Measurements from ENCODE around the gene RPL4. TPM values are rescaled to one million over a fixed set of nuclear protein-coding genes. Genes with fewer than 3 reads are reported as not detected.

RPL4 gene
- total and polyA plus RNA-seq, 9 of the 15 experiments (the other 6 are each of a cell fraction or from before 2014, with no cell fraction given) = 2,055 to 7,760 (median 5,069) TPM

GRCh38 chr15:66497502-66498455 is 6.9 kb downstream of the RPL4 start, which contains the start of gene SNAPC5 (continued):
- TF ChIP-seq ATF2 (CRISPR knock-in tag; IDR thresholded peaks at IDR 0.05) (no peak), MCM7 (IDR thresholded peaks at IDR 0.05) (no peak), BRF1 (IDR thresholded peaks at IDR 0.05; ENCODE audit: borderline replicate concordance, extremely low read depth, insufficient read length) (no peak), REST (IDR thresholded peaks at IDR 0.05; ENCODE audit: borderline replicate concordance) (peak; percentile 56; the same call in 1 of the 2 replicates), REST (CRISPR knock-in tag; IDR thresholded peaks at IDR 0.05; ENCODE audit: low read depth) (no peak; the same call in 1 of the 2 replicates), MYBL2 (IDR thresholded peaks at IDR 0.05; ENCODE audit: low read depth) (no peak), MYBL2 (CRISPR knock-in tag; IDR thresholded peaks at IDR 0.05; ENCODE audit: borderline replicate concordance) (no peak), ZNF282 (CRISPR knock-in tag; IDR thresholded peaks at IDR 0.05) (peak; percentile 80; the same call in 1 of the 2 replicates), ZBTB11 (CRISPR knock-in tag; IDR thresholded peaks at IDR 0.05) (peak in 1 of 3 experiments; percentile 20; a peak in 1 of 6 replicates), HNRNPUL1 (IDR thresholded peaks at IDR 0.05; ENCODE audit: low read length) (no peak), PCBP1 (IDR thresholded peaks at IDR 0.05; ENCODE audit: low read depth, low read length, poor library complexity, severe bottlenecking) (peak; percentile 88), PURB (CRISPR knock-in tag; IDR thresholded peaks at IDR 0.05; ENCODE audit: low read depth) (no peak)
